SU-DHL-6 (cell line): ENCODE results near the gene PLA1A.

Source experiments
- H2AFZ ChIP-seq: fragments of 200-600 bp; sonication (generic); 2 replicates; pipeline ENCODE4 v1.6.1; 2014; ENCODE audit warnings: low read depth, mild to moderate bottlenecking, moderate library complexity, mixed read lengths, antibody characterized with exemption, low read length; ENCODE audit not compliant: severe bottlenecking
- H3F3A ChIP-seq: fragments of 200-600 bp; shearing (Covaris generic); 2 replicates; pipeline ENCODE4 v1.6.0; 2016; ENCODE audit warnings: antibody characterized with exemption, mild to moderate bottlenecking; ENCODE audit not compliant: insufficient read depth
- H3K27ac ChIP-seq: fragments of 200-600 bp; sonication (generic); 2 replicates; pipeline ENCODE4 v1.5.1; 2016; ENCODE audit warnings: low read depth, mild to moderate bottlenecking, low read length, moderate library complexity, mixed read lengths
- H3K27me3 ChIP-seq: fragments of 200-600 bp; sonication (generic), shearing (Covaris generic); 2 replicates; pipeline ENCODE4 v1.6.0; 2014; ENCODE audit warnings: mild to moderate bottlenecking, low read length
- H3K36me3 ChIP-seq: fragments of 200-600 bp; sonication (generic); 2 replicates; pipeline ENCODE4 v1.6.1; 2014; ENCODE audit warnings: mild to moderate bottlenecking, low read length, mixed read lengths
- H3K4me2 ChIP-seq: fragments of 300-600, 200-600 bp; shearing (Covaris generic), sonication (generic); 2 replicates; pipeline ENCODE4 v1.6.0; 2014; ENCODE audit warnings: low read length, low read depth, mild to moderate bottlenecking; ENCODE audit not compliant: poor library complexity, severe bottlenecking
- H3K4me3 ChIP-seq: fragments of 200-600 bp; sonication (generic); 2 replicates; pipeline ENCODE4 v1.5.1; 2014; ENCODE audit warnings: antibody characterized with exemption, low read length, mild to moderate bottlenecking, mixed read lengths; ENCODE audit not compliant: insufficient read depth, poor library complexity, severe bottlenecking
- H3K79me2 ChIP-seq: fragments of 200-600 bp; sonication (generic); 2 replicates; pipeline ENCODE4 v1.6.1; 2014; ENCODE audit warnings: mild to moderate bottlenecking, low read length, moderate library complexity; ENCODE audit not compliant: insufficient read depth
- H3K9ac ChIP-seq: fragments of 200-600 bp; sonication (generic); 2 replicates; pipeline ENCODE4 v1.7.0; 2014; ENCODE audit warnings: mild to moderate bottlenecking, low read length
- H3K9me2 ChIP-seq: fragments of 200-600 bp; sonication (generic); replicated peaks from 2 replicates; pipeline ENCODE4 v1.6.1; 2014; ENCODE audit warnings: low read length; ENCODE audit not compliant: insufficient read depth
- H3K9me3 ChIP-seq: fragments of 200-600 bp; sonication (generic); 2 replicates; pipeline ENCODE4 v1.6.1; 2014; ENCODE audit warnings: low read length, mixed read lengths; ENCODE audit not compliant: insufficient read depth
- H4K20me1 ChIP-seq: fragments of 200-600 bp; sonication (generic); 2 replicates; pipeline ENCODE4 v1.6.1; 2014; ENCODE audit warnings: low read depth, mild to moderate bottlenecking, antibody characterized with exemption, low read length, moderate library complexity, mixed read lengths
- CTCF ChIP-seq: fragments of 200-600 bp; sonication (generic); IDR thresholded peaks from one replicate; pipeline ENCODE4 v1.5.1; 2017; ENCODE audit warnings: antibody characterized with exemption, mild to moderate bottlenecking, low read length, moderate library complexity; ENCODE audit not compliant: insufficient read depth, poor library complexity, severe bottlenecking
- EZH2phosphoT487 ChIP-seq: fragments of 200-600 bp; sonication (generic), shearing (Covaris generic); conservative IDR thresholded peaks from 2 replicates; pipeline ENCODE4 v1.6.1; 2018; ENCODE audit warnings: mild to moderate bottlenecking, antibody characterized with exemption, low read length, moderate library complexity, mixed read lengths

PLA1A gene

GRCh38 chr3:119652306-119653033 is 54.8 kb downstream of the PLA1A start:
- Histone ChIP-seq H3K4me3 (no peak overlapping the region), H3K27ac (no peak overlapping the region), H3K79me2 (no peaks in the 10 kb centered on the region), H4K20me1 (no peaks in the 10 kb centered on the region), H3K27me3 (no peaks in the 10 kb centered on the region), H3K36me3 (no peaks in the 10 kb centered on the region), H3K9me3 (no peaks in the 10 kb centered on the region), H2AFZ (no peak overlapping the region), H3K9ac (no peak overlapping the region), H3K9me2 (no peaks in the 10 kb centered on the region), H3F3A (no peaks in the 10 kb centered on the region), H3K4me2 (no peak overlapping the region)
- TF ChIP-seq EZH2phosphoT487 (no peak), CTCF (no peak)

GRCh38 chr3:119653876-119654275 is 56.2 kb downstream of the PLA1A start:
- no peaks in the 10 kb centered on the region for H3K79me2 ChIP-seq
- H4K20me1 ChIP-seq, result no peaks in the 10 kb centered on the region
- H3K27ac ChIP-seq, result no peak overlapping the region
- no peaks in the 10 kb centered on the region for H3F3A ChIP-seq
- no peak overlapping the region for H3K9ac ChIP-seq
- no peak overlapping the region for H2AFZ ChIP-seq
- no peak overlapping the region for H3K4me2 ChIP-seq
- H3K36me3 ChIP-seq, result no peaks in the 10 kb centered on the region
- H3K27me3 ChIP-seq, result no peaks in the 10 kb centered on the region
- no peaks in the 10 kb centered on the region for H3K9me3 ChIP-seq
- no peaks in the 10 kb centered on the region for H3K9me2 ChIP-seq
- TF ChIP-seq CTCF (no peak), EZH2phosphoT487 (no peak)
- no peak overlapping the region for H3K4me3 ChIP-seq

DNA sequence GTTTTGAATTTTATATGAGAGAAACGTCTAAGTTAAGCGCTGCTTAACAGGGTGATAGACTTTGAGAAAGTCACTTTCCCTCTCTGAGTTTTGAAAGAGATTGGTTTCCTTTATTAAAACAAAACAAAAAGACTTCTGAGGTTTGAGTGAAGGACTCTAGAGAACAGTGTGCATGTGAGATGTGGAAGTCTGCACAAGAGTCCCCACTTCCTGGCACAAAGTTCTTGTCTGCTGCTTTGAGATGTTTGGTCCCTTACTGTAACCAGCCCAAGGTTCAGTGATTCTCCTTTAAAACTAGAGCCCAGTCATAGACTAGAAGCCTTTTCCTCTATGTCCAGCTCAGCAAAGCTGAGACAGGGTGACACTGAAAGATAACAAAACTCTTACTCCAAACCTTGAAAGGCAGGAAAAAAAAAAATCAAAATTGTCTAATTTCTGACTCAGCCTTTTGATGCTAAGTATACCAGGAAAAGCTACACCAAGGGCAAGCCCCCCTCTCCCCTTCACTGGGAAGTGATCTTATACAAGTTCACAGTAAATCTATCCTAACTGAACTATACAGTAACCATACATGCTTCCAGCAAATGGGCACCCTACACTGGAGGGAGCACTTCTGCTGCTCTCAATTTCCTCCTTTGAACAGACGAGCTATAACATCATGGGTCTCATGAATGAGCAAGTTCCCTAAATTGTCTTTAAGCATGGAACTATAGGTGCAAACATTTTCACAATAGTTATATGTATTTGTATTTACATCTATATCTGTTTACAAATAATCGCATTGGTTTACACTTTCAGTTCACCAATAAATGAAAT is 60.4 kb downstream of the PLA1A start:
- Histone ChIP-seq H3F3A (no peaks in the 10 kb centered on the region), H2AFZ (no peak overlapping the region), H3K9me3 (no peaks in the 10 kb centered on the region), H3K9me2 (no peaks in the 10 kb centered on the region), H4K20me1 (no peaks in the 10 kb centered on the region), H3K9ac (no peak overlapping the region), H3K27me3 (no peaks in the 10 kb centered on the region), H3K27ac (no peak overlapping the region), H3K4me3 (no peak overlapping the region), H3K79me2 (no peaks in the 10 kb centered on the region), H3K36me3 (no peaks in the 10 kb centered on the region), H3K4me2 (no peak overlapping the region)
- TF ChIP-seq CTCF (no peak), EZH2phosphoT487 (no peak)
